Adipocyte (in vitro differentiated cells): ENCODE results near the gene ERFL.
A peak's percentile ranks its signal among the peaks of the same experiment; 100 is the strongest.

Source experiments
- DNase-seq: peaks from one replicate; pipeline ENCODE4 v3.0.0-alpha.2; 2015; ENCODE audit warnings: low read depth
- H3K27me3 ChIP-seq: replicated peaks from 2 replicates; pipeline ENCODE4 v1.7.0; 2013; ENCODE audit warnings: mild to moderate bottlenecking, low read length, moderate library complexity; ENCODE audit not compliant: control insufficient read depth, insufficient read depth
- H3K36me3 ChIP-seq: 2 replicates; pipeline ENCODE4 v1.7.0; 2013; ENCODE audit warnings: low read length, mild to moderate bottlenecking, moderate library complexity; ENCODE audit not compliant: control insufficient read depth, insufficient read depth, severe bottlenecking
- H3K4me1 ChIP-seq: 2 replicates; pipeline ENCODE4 v1.7.0; 2013; ENCODE audit warnings: mild to moderate bottlenecking, low read length, moderate library complexity; ENCODE audit not compliant: control insufficient read depth, insufficient read depth
- H3K4me3 ChIP-seq: 2 replicates; pipeline ENCODE4 v1.7.0; 2013; ENCODE audit warnings: mild to moderate bottlenecking, low read length, moderate library complexity
- H3K9ac ChIP-seq: 2 replicates; pipeline ENCODE4 v1.7.0; 2013; ENCODE audit warnings: mild to moderate bottlenecking, low read length, moderate library complexity
- H3K9me3 ChIP-seq: 2 replicates; pipeline ENCODE4 v1.7.0; 2013; ENCODE audit warnings: mild to moderate bottlenecking, low read length, moderate library complexity; ENCODE audit not compliant: control insufficient read depth

ERFL gene

DNA sequence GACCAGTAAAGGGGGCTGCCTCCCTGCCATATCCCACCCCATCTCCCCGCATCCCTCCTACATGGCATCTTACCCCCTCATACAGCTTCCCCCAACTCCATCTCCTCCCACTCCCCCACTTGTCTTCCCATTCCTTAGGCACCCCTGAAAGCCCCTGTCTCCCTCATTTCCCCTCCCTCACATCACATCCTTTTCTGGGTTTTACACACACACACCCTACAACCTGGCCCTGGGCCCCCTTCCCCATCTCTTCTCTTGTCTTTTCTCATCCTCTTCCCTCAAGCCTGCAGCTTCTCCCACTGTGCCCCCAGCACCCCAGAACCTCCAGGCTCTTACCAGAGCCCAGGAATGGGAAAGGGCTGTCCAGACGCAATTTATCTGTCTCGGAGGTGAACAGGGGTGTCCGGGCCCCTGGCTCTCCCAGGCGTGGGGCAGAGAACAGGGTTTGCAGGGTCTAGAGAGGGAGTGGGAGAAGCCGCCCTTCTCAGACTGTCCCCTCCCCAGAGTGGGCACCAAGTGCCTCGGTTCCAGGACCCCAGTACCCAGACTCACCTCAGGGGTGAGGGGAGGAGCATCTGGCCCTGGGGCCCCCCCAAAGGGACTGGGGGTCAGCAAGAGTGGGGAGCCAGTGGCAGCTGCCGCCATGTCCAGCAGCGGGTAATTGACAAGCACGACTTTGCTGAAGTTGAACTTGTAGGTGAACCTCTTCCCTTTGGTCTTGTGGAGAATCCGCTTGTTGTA, 19.4 kb downstream of the ERFL start:
- Histone ChIP-seq H3K4me1 (no peaks in the 10 kb centered on the region), H3K9me3 (no peaks in the 10 kb centered on the region), H3K27me3 (peaks cover 15% of the 10 kb centered on the region), H3K4me3 (no peak overlapping the region), H3K36me3 (peaks cover 29% of the 10 kb centered on the region), H3K9ac (no peak overlapping the region)
- DNase-seq = no peak

GRCh38 chr19:41907994-41908615, 20.1 kb downstream of the ERFL start:
- Histone ChIP-seq H3K9me3 (no peaks in the 10 kb centered on the region), H3K4me3 (no peak overlapping the region), H3K9ac (no peak overlapping the region), H3K36me3 (peaks cover 37% of the 10 kb centered on the region), H3K27me3 (peaks cover 9% of the 10 kb centered on the region), H3K4me1 (no peaks in the 10 kb centered on the region)
- no peak for DNase-seq

DNA sequence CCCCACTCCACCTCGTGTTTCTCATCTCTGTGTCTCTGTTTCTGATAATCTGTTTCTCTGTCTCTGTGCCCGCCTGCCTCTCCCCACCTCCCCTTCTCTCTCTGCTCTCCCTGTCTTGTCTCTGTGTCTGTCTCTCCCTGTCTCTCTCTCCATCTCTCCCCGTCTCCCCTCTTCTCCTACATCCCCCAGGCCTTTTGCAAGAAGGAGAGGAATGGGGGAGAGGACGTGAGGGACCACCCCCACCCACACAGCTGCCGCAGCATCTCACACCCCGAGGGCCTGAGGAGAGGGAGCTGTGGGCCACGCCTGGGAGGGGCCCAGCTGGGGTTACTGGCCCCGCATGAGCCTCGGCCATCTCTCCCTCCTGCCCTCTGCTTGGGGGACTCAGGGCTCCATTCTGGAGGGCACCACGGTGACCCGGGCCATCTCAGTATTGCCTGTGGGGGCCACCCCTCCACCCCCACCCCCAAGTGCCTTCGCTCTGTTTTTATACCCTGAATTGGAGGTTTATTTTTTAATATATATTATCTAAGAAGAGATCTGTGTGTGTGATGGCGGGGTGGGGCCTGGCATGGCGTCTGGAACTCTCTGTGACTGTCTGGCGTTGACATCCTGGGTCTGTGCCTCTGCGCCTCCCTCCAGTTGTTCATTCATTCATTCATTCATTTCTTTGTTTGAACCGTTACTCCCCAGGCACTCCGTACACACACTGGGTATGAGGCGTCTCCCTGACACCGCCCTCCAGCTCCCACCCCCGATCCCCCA, 21.2 kb downstream of the ERFL start:
- no peaks in the 10 kb centered on the region for H3K9me3 ChIP-seq
- H3K27me3 ChIP-seq = peaks cover 5% of the 10 kb centered on the region
- peaks cover 47% of the 10 kb centered on the region for H3K36me3 ChIP-seq
- no peaks in the 10 kb centered on the region for H3K4me1 ChIP-seq
- no peak overlapping the region for H3K4me3 ChIP-seq
- DNase-seq = no peak
- no peak overlapping the region for H3K9ac ChIP-seq

- Histone ChIP-seq H3K9me3 (no peaks in the 10 kb centered on the region), H3K9ac (no peak overlapping the region), H3K36me3 (peaks cover 55% of the 10 kb centered on the region), H3K4me1 (no peaks in the 10 kb centered on the region), H3K4me3 (no peak overlapping the region), H3K27me3 (no peaks in the 10 kb centered on the region)
- DNase-seq = no peak
Measured at GRCh38 chr19:41906271-41906670, 22.0 kb downstream of the ERFL start.

- no peaks in the 10 kb centered on the region for H3K4me1 ChIP-seq
- H3K4me3 ChIP-seq = no peak overlapping the region
- H3K36me3 ChIP-seq = peaks cover 57% of the 10 kb centered on the region
- no peak overlapping the region for H3K9ac ChIP-seq
- no peaks in the 10 kb centered on the region for H3K27me3 ChIP-seq
- no peak for DNase-seq
- H3K9me3 ChIP-seq = no peaks in the 10 kb centered on the region
Measured at GRCh38 chr19:41905273-41906002, 22.8 kb downstream of the ERFL start.

- no peak for DNase-seq
- Histone ChIP-seq H3K9ac (no peak overlapping the region), H3K4me3 (no peak overlapping the region), H3K27me3 (no peaks in the 10 kb centered on the region), H3K9me3 (no peaks in the 10 kb centered on the region), H3K4me1 (peaks cover under 1% of the 10 kb centered on the region), H3K36me3 (peaks cover 67% of the 10 kb centered on the region)
Measured at GRCh38 chr19:41904118-41904870, 24.0 kb downstream of the ERFL start.

GRCh38 chr19:41903193-41903953, 24.9 kb downstream of the ERFL start:
- H3K36me3 ChIP-seq = peaks cover 70% of the 10 kb centered on the region

GRCh38 chr19:41902594-41902993, 25.7 kb downstream of the ERFL start:
- no peak overlapping the region for H3K4me3 ChIP-seq
- peaks cover 17% of the 10 kb centered on the region for H3K4me1 ChIP-seq
- H3K9me3 ChIP-seq = no peaks in the 10 kb centered on the region
- H3K36me3 ChIP-seq = peaks cover 70% of the 10 kb centered on the region
- H3K27me3 ChIP-seq = no peaks in the 10 kb centered on the region
- no peak for DNase-seq
- no peak overlapping the region for H3K9ac ChIP-seq

More at GRCh38 chr19:41903193-41903953, 24.9 kb downstream of the ERFL start:
- Histone ChIP-seq H3K27me3 (no peaks in the 10 kb centered on the region), H3K9ac (no peak overlapping the region), H3K9me3 (no peaks in the 10 kb centered on the region), H3K4me1 (peaks cover 9% of the 10 kb centered on the region), H3K4me3 (no peak overlapping the region)
- DNase-seq = no peak

- Histone ChIP-seq H3K9me3 (no peaks in the 10 kb centered on the region), H3K4me3 (no peak overlapping the region), H3K4me1 (peaks cover 19% of the 10 kb centered on the region), H3K27me3 (no peaks in the 10 kb centered on the region), H3K36me3 (peaks cover 66% of the 10 kb centered on the region), H3K9ac (no peak overlapping the region)
- no peak for DNase-seq
Measured at GRCh38 chr19:41901707-41902360, 26.4 kb downstream of the ERFL start.

GRCh38 chr19:41898235-41898634, 30.0 kb downstream of the ERFL start:
- Histone ChIP-seq H3K36me3 (peaks cover 57% of the 10 kb centered on the region), H3K4me1 (peaks cover 19% of the 10 kb centered on the region)

More at GRCh38 chr19:41898235-41898634, 30.0 kb downstream of the ERFL start:
- no peaks in the 10 kb centered on the region for H3K27me3 ChIP-seq
- DNase-seq = no peak
- H3K4me3 ChIP-seq = no peak overlapping the region
- no peaks in the 10 kb centered on the region for H3K9me3 ChIP-seq
- peak overlapping the region; percentile 47 for H3K9ac ChIP-seq
